ENCODE results near the gene FAM174B. TPM values are rescaled to one million over a fixed set of nuclear protein-coding genes. Genes with fewer than 3 reads are reported as not detected.

The FAM174B gene
- total RNA-seq, 1 donor from 2014 or later = 18.9 TPM

DNA sequence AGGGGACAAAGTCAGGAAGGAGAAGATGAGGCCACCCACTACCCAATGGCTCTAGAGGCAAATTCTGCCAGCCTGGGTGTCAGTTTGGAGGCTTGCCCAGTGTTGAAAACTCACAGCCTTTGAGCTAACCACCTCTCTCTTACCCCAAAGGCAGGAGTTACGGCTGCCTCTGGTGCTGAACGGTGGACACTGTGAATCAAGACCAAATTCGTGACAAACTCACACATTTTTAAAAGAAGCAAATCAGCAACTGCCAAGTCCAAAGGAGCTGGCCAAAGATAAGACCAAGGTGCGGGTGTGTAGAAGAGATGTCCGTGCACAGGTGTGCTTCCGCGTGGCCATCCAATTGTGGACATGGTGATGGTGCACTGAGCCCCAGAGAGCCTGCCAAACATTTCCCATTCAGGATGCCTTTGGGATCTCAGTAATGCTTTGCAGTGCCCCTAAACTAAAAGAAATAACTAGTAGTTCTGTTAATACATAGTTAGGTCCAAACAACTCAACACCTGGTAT is 74.6 kb downstream of the FAM174B start:
- TF ChIP-seq, protein P1, sequence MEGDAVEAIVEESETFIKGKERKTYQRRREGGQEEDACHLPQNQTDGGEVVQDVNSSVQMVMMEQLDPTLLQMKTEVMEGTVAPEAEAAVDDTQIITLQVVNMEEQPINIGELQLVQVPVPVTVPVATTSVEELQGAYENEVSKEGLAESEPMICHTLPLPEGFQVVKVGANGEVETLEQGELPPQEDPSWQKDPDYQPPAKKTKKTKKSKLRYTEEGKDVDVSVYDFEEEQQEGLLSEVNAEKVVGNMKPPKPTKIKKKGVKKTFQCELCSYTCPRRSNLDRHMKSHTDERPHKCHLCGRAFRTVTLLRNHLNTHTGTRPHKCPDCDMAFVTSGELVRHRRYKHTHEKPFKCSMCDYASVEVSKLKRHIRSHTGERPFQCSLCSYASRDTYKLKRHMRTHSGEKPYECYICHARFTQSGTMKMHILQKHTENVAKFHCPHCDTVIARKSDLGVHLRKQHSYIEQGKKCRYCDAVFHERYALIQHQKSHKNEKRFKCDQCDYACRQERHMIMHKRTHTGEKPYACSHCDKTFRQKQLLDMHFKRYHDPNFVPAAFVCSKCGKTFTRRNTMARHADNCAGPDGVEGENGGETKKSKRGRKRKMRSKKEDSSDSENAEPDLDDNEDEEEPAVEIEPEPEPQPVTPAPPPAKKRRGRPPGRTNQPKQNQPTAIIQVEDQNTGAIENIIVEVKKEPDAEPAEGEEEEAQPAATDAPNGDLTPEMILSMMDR (IDR thresholded peaks at IDR 0.05; ENCODE audit: insufficient read depth, low read length, poor library complexity, severe bottlenecking) = no peak
- H3K4me3 ChIP-seq (ENCODE audit: low read depth, low read length) = no peak overlapping the region
- H3K36me3 ChIP-seq (ENCODE audit: control insufficient read depth, insufficient read depth, low read length) = no peaks in the 10 kb centered on the region
- no peaks in the 10 kb centered on the region for H3K27me3 ChIP-seq (ENCODE audit: control insufficient read depth, insufficient read depth, low read length)
- DNase-seq (ENCODE audit: low read depth) = no peak

DNA sequence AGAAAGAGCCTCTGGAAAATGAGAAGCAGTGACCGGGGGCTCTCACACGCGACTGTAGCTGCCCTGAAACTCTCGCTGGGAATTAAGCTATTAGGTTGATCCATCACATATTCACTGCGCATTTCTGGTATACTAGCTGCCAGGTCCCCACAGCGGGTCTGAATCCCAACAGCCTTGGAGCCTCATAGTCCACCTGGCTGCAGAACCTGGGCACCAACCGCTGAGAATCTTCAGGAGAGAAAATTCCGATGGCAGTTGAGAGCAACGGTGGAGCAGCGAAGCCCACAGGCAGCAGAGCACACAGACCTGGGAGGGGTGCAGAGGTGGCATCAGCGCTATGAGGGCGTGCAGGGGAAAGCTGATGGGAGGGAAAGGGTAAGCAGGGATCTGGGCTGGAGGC is 75.1 kb downstream of the FAM174B start:
- Histone ChIP-seq H3K27me3 (ENCODE audit: control insufficient read depth, insufficient read depth, low read length) (no peaks in the 10 kb centered on the region), H3K4me3 (ENCODE audit: low read depth, low read length) (no peak overlapping the region), H3K36me3 (ENCODE audit: control insufficient read depth, insufficient read depth, low read length) (no peaks in the 10 kb centered on the region)
- no peak for DNase-seq (ENCODE audit: low read depth)
- TF ChIP-seq, protein P1 (IDR thresholded peaks at IDR 0.05; ENCODE audit: insufficient read depth, low read length, poor library complexity, severe bottlenecking) = no peak

DNA sequence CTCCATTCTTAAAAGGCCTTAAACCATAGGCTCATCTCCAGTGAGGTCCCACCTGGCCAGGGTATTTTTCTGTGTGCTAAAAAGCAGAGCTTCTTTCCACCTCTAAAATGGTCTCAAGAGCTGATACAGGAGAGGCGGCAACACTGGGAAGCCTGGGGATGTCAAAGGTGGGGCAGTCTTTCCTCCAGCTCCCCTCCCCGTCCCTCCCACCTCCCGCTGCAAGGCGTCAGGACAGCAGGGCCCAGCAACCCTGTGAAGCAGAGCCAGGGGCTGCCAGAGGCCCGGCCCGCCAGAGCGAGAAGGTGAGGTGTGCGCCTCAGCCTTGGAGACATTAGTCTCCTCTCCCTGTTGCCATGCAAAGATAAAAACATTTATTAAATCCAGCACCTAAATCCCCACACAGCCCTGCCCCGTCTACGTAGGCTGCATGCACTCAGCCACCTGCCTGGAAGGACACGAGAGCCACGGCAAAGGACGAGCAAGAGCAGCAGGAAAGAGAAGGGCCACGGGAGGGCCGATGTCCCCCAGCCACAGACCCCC is 75.6 kb downstream of the FAM174B start:
- no peak for DNase-seq (ENCODE audit: low read depth)
- no peaks in the 10 kb centered on the region for H3K36me3 ChIP-seq (ENCODE audit: control insufficient read depth, insufficient read depth, low read length)
- H3K27me3 ChIP-seq (ENCODE audit: control insufficient read depth, insufficient read depth, low read length) = no peaks in the 10 kb centered on the region
- TF ChIP-seq, protein P1 (IDR thresholded peaks at IDR 0.05; ENCODE audit: insufficient read depth, low read length, poor library complexity, severe bottlenecking) = no peak
- no peak overlapping the region for H3K4me3 ChIP-seq (ENCODE audit: low read depth, low read length)

DNA sequence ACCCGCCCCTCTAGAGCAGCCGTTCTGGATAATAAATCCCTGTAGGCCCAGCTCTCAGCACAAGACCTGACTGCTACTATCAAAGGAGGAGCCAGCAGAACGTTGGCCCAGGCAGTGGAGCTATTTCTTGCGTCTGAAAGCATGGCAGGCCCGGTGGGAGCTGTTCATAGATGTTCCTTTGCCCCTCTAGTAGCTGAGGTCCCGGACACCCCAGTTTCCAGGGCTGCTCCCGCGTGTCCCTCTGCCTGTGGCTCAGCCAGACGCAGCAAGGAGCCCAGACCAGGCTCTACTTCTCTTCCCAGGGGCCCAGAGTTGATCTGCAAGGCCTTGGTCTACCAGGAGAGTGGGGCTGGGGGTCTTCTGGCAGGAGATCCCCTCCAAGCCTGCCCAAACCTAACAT is 76.1 kb downstream of the FAM174B start:
- no peaks in the 10 kb centered on the region for H3K27me3 ChIP-seq (ENCODE audit: control insufficient read depth, insufficient read depth, low read length)
- DNase-seq (ENCODE audit: low read depth) = no peak

DNA sequence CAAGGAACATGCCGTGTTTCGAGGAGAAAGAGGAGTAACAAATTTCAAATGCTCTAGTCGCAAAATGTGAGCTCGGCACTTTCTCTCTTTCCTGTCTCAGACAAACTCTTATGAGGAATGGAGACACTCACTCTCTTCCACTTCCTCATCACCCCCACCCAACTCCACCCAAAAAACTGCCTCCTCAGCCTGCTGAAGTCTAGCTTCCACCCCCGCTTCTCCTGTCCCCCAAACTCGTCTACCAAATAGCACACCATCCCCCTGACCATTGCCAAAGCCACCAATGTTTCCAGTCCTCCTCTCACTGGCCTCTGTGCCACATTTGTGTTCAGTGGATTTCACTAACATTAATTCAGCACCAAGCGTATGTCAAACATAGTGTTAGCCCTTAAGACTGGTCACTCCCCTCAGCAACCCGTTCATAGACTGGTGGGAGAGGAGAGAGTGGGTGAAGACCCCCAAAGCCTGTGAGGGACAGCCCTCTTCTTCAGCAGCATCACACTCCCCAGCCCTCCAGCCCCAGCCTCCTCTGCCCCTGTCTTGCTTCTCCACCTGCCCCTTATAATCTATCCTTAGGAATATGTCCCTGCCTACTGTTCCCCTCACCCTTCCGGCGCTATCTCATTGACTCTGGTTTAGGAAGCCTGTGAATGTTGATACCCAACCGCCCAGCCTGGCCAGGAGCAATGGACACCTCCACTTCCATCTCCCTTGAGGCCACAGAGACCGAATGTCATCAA is 77.3 kb downstream of the FAM174B start:
- no peaks in the 10 kb centered on the region for H3K36me3 ChIP-seq (ENCODE audit: control insufficient read depth, insufficient read depth, low read length)
- H3K4me3 ChIP-seq (ENCODE audit: low read depth, low read length) = no peak overlapping the region
- H3K27me3 ChIP-seq (ENCODE audit: control insufficient read depth, insufficient read depth, low read length) = no peaks in the 10 kb centered on the region
- TF ChIP-seq, protein P1 (IDR thresholded peaks at IDR 0.05; ENCODE audit: insufficient read depth, low read length, poor library complexity, severe bottlenecking) = no peak
- no peak for DNase-seq (ENCODE audit: low read depth)

More for the DNA sequence above, 76.1 kb downstream of the FAM174B start:
- no peak overlapping the region for H3K4me3 ChIP-seq (ENCODE audit: low read depth, low read length)
- H3K36me3 ChIP-seq (ENCODE audit: control insufficient read depth, insufficient read depth, low read length) = no peaks in the 10 kb centered on the region
- TF ChIP-seq, protein P1 (IDR thresholded peaks at IDR 0.05; ENCODE audit: insufficient read depth, low read length, poor library complexity, severe bottlenecking) = no peak
